ENCODE data around the gene MYO1B. TPM values are rescaled to one million over a fixed set of nuclear protein-coding genes. Genes with fewer than 3 reads are reported as not detected.

Gene MYO1B
- total RNA-seq, 4 donors from 2014 or later, result 16.9 to 43.8 (median 32.9) TPM

DNA sequence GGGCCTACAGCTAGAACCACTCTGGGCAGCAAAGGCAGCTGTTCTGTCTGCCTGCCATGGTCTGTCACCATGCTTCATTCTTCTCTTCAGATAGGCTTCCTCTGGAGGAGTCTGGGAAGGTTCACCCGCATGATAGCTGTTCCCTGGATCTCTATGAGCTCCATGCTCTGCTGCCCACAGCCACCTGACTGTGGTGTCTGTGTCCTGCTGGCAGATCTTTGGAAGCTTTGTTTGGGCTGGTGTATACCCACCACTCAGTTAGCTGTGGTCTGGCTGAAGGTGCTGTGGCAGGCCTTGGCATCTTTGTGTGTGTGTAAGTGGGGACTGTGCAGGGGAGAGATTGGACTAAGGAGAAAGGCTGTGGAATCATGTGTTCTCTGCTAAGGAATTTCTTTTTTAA, 23.4 kb downstream of the MYO1B start:
- H3K27ac ChIP-seq, result no peak overlapping the region
- no peaks in the 10 kb centered on the region for H3K27me3 ChIP-seq
- peaks cover 11 to 19% of the 10 kb centered on the region in 2 donors for H3K4me1 ChIP-seq
- TF ChIP-seq, protein P1, sequence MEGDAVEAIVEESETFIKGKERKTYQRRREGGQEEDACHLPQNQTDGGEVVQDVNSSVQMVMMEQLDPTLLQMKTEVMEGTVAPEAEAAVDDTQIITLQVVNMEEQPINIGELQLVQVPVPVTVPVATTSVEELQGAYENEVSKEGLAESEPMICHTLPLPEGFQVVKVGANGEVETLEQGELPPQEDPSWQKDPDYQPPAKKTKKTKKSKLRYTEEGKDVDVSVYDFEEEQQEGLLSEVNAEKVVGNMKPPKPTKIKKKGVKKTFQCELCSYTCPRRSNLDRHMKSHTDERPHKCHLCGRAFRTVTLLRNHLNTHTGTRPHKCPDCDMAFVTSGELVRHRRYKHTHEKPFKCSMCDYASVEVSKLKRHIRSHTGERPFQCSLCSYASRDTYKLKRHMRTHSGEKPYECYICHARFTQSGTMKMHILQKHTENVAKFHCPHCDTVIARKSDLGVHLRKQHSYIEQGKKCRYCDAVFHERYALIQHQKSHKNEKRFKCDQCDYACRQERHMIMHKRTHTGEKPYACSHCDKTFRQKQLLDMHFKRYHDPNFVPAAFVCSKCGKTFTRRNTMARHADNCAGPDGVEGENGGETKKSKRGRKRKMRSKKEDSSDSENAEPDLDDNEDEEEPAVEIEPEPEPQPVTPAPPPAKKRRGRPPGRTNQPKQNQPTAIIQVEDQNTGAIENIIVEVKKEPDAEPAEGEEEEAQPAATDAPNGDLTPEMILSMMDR (IDR thresholded peaks at IDR 0.05), result no peak
- no peak for TF ChIP-seq POLR2A (IDR thresholded peaks at IDR 0.05)
- H3K9me3 ChIP-seq, result no peaks in the 10 kb centered on the region
- H3K4me3 ChIP-seq (replicated peaks in 1 of 3), result no peak overlapping the region
- H3K36me3 ChIP-seq, result no peaks in the 10 kb centered on the region
- intact Hi-C loops (cut with DNase I), result no loop called here
- no peak for DNase-seq
- WGBS, 2 donors, result 100% methylated on average over 1 of the region's 1 CpG; no CpG with 5 or more reads in 1 of the 2 donors

DNA sequence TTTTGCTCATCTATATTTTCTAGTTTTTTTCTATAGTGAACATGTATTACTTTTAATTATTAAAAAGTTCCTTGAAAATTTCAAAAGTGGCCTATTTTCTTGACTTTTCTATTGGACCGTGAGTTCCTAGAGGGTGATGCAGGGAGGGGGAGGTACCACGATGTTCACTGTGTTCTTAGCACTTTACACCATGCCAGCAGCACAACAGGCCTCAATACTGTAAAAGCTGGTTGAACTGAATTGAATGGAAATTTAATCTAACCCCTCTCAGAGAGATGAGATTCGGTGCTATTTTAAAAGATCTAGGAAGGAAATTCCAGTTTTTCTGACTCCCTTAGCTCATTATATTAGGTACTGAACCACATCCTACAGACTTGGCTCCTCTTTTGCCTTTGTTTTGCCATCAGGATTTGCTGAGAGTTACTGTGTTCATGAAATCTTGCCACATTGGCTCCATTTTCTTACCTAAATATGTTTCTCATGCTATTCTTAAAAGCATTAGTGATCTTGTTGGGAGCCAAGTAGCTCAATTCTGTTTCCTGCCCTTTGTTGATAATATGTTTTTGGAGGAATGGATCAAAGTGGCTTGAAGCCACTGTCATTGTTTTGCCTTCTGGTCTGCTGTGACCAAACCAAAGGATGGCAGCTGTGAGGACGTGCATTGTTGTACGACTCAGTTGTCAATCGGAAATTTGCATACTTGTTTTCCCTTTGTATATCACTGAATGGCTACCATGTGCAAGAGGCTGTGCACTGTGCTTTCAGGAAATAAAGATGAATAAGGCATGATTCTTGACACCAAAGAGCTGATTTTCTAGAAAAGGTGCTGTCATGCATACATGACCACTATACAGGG, 25.3 kb downstream of the MYO1B start:
- Histone ChIP-seq H3K27ac (no peak overlapping the region), H3K36me3 (no peaks in the 10 kb centered on the region), H3K9me3 (no peaks in the 10 kb centered on the region), H3K4me3 (replicated peaks in 1 of 3) (no peak overlapping the region), H3K4me1 (peaks cover 0 to 7% of the 10 kb centered on the region in 2 donors), H3K27me3 (no peaks in the 10 kb centered on the region)
- DNase-seq, result no peak
- intact Hi-C loops (cut with DNase I), result no loop called here
- 63 to 70% methylated on average over 6 of the region's 6 CpGs for WGBS, 2 donors
- TF ChIP-seq, protein P1 (IDR thresholded peaks at IDR 0.05), result no peak
- no peak for TF ChIP-seq POLR2A (IDR thresholded peaks at IDR 0.05)

DNA sequence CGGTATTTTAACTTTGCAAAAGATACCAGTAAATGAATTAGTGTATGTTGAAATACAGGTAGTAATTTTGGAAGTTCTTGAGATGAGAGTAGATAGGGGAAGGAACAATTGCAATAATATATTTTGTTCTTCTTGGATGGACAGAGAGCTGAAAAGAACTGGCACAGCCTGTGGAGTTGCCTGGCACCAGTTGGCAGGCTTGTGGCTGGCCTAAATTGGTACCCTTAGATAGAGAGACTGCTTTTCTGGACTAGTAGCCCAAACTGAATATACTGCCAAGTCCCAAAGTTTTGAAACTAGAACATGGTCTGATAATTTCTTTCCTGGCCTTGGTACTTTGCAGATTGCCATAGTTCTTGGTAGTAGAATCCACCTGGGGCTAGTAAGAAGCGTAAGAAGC, 26.9 kb downstream of the MYO1B start:
- TF ChIP-seq, protein P1 (IDR thresholded peaks at IDR 0.05), result no peak
- TF ChIP-seq POLR2A (IDR thresholded peaks at IDR 0.05), result no peak
- intact Hi-C loops (cut with DNase I), result no loop called here
- no peaks in the 10 kb centered on the region for H3K36me3 ChIP-seq
- DNase-seq, result no peak
- H3K27ac ChIP-seq, result no peak overlapping the region
- no peaks in the 10 kb centered on the region for H3K27me3 ChIP-seq
- peaks cover 0 to 3% of the 10 kb centered on the region in 2 donors for H3K4me1 ChIP-seq
- 88 to 93% methylated on average over 2 of the region's 2 CpGs for WGBS, 2 donors
- no peaks in the 10 kb centered on the region for H3K9me3 ChIP-seq
- H3K4me3 ChIP-seq (replicated peaks in 1 of 3), result no peak overlapping the region

DNA sequence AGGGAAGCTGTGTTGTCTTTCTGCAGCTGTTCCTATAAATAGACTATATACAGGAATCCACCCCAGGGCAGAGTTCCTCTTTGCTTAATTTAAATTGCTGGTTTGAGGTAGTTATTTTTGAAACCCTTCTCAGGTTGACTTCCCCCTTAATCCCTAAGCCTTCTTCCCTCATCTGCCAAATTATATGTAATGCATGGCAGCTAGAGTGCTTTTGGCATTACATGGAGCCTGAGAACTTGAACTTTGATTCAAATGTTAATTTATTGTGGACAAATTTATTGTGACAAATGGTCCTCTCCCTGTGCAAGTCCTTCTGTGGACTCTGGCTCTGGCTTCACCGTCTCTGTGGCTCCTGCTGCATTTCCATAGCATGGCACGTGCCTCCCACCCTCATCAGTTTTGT, 29.2 kb downstream of the MYO1B start:
- no peak for TF ChIP-seq POLR2A (IDR thresholded peaks at IDR 0.05)
- TF ChIP-seq, protein P1 (IDR thresholded peaks at IDR 0.05), result no peak
- no peaks in the 10 kb centered on the region for H3K9me3 ChIP-seq
- H3K4me3 ChIP-seq (replicated peaks in 1 of 3), result no peak overlapping the region
- intact Hi-C loops (cut with DNase I), result no loop called here
- H3K36me3 ChIP-seq, result no peaks in the 10 kb centered on the region
- WGBS, 2 donors, result 83 to 85% methylated on average over 2 of the region's 2 CpGs
- H3K27me3 ChIP-seq, result no peaks in the 10 kb centered on the region
- H3K4me1 ChIP-seq, result peaks cover 0 to 3% of the 10 kb centered on the region in 2 donors
- no peak overlapping the region for H3K27ac ChIP-seq
- no peak for DNase-seq

DNA sequence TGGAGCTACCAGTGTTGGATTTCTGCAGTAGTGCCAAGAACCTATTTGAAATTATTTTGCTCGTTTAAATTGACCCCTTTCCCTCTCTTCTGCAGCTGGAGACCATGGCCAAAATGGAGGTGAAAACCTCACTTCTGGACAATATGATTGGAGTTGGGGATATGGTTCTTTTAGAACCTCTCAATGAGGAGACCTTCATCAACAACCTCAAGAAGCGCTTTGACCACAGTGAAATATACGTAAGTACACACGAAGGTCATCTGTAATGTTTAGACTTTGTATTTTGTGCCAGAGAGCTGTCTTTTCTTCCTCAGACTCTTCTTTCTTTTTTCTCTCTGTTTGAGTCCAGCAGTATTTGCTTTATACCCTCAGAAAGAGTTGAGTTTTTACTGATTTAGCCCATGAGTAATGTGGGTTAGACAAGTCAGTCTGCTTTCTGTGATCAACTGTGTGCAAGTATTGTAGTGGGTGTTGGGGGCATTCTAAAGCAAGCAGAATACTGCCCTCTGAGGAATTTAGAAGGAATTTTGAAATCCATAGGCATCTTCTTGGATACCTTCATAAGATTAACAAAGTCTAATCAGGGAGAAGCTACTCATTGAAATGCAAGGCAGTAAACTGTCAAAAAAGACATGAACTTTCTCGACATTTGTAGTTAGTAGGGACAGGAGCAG, 31.7 kb downstream of the MYO1B start:
- DNase-seq, result no peak
- no peak overlapping the region for H3K27ac ChIP-seq
- 85 to 90% methylated on average over 5 of the region's 5 CpGs for WGBS, 2 donors
- no peaks in the 10 kb centered on the region for H3K4me1 ChIP-seq
- intact Hi-C loops (cut with DNase I), result no loop called here
- H3K27me3 ChIP-seq, result no peaks in the 10 kb centered on the region
- no peak for TF ChIP-seq POLR2A (IDR thresholded peaks at IDR 0.05)
- TF ChIP-seq, protein P1 (IDR thresholded peaks at IDR 0.05), result no peak
- no peak overlapping the region for H3K4me3 ChIP-seq (replicated peaks in 1 of 3)
- H3K36me3 ChIP-seq, result no peaks in the 10 kb centered on the region
- no peaks in the 10 kb centered on the region for H3K9me3 ChIP-seq
